Thymus (tissue), 14 donors: ENCODE measurements around the gene SHISAL1. TPM values are rescaled to one million over a fixed set of nuclear protein-coding genes. Genes with fewer than 3 reads are reported as not detected.

ENCODE experiments used
- DNase-seq, 9 donors: peaks; one replicate each; pipeline ENCODE4 v3.0.0-alpha.2; 2013; ENCODE audit warnings: low spot score in 9 of 9, low read depth in 6 of 9, missing footprints in 1 of 9
- H3K27ac ChIP-seq, 2 donors: one replicate each; pipeline ENCODE4 v1.5.1; 2013; ENCODE audit warnings: control low read depth in 1 of 2, low read depth in 1 of 2, low read length in 1 of 2, mild to moderate bottlenecking in 1 of 2, moderate library complexity in 1 of 2
- H3K27me3 ChIP-seq, 2 donors: one replicate each; pipeline ENCODE4 v1.5.1; 2013; ENCODE audit warnings: low read length in 1 of 2; ENCODE audit not compliant: control insufficient read depth in 2 of 2, insufficient read depth in 1 of 2
- H3K36me3 ChIP-seq, 2 donors: one replicate each; pipeline ENCODE4 v1.5.1; 2013; ENCODE audit warnings: low read length in 1 of 2, mild to moderate bottlenecking in 1 of 2, moderate library complexity in 1 of 2; ENCODE audit not compliant: control insufficient read depth in 2 of 2, insufficient read depth in 2 of 2
- H3K4me1 ChIP-seq, 2 donors: one replicate each; pipeline ENCODE4 v1.5.1; 2013; ENCODE audit warnings: low read length in 2 of 2; ENCODE audit not compliant: control insufficient read depth in 2 of 2, insufficient read depth in 2 of 2
- H3K4me3 ChIP-seq, 2 donors: one replicate each; pipeline ENCODE4 v1.5.1; 2013; ENCODE audit warnings: low read length in 2 of 2, control low read depth in 1 of 2, mild to moderate bottlenecking in 1 of 2
- H3K9me3 ChIP-seq, 2 donors: one replicate each; pipeline ENCODE4 v1.5.1; 2013; ENCODE audit warnings: low read length in 1 of 2, mild to moderate bottlenecking in 1 of 2; ENCODE audit not compliant: control insufficient read depth in 2 of 2, insufficient read depth in 1 of 2
- WGBS: extraction: QIAGEN DNeasy Blood & Tissue Kit; methylation state at CpG from one replicate; pipeline ENCODE4 v1.1.7; 2013; 5-methylcytosine and 5-hydroxymethylcytosine counted together
- long read RNA-seq, 10 donors: transcript quantifications; one replicate each; lab custom pipeline, GENCODE V29; 2026
- polyA plus RNA-seq: library from polyadenylated mRNA; stranded (reverse); fragments of 200-250 nt; gene quantifications from one replicate; pipeline ENCODE4 v1.2.3, GENCODE V29; 2013
- total RNA-seq: library from RNA; stranded (reverse); fragments of 120-200 nt; gene quantifications from one replicate; pipeline ENCODE4 v1.2.4, GENCODE V29; 2013
- donor health status: healthy.

SHISAL1 gene
- total RNA-seq (0.33 TPM), polyA plus RNA-seq (0.27 TPM)
- long read RNA-seq, donor 1: 0 reads
- long read RNA-seq, donor 2: 0 reads
- long read RNA-seq, donor 3: 0 reads
- long read RNA-seq, donor 4: 0 reads
- long read RNA-seq, donor 5: 0 reads
- long read RNA-seq, donor 6: 0 reads
- long read RNA-seq, donor 7: 0 reads
- long read RNA-seq, donor 8: 0 reads
- long read RNA-seq, donor 9: 0 reads
- long read RNA-seq, donor 10: 0 reads

DNA sequence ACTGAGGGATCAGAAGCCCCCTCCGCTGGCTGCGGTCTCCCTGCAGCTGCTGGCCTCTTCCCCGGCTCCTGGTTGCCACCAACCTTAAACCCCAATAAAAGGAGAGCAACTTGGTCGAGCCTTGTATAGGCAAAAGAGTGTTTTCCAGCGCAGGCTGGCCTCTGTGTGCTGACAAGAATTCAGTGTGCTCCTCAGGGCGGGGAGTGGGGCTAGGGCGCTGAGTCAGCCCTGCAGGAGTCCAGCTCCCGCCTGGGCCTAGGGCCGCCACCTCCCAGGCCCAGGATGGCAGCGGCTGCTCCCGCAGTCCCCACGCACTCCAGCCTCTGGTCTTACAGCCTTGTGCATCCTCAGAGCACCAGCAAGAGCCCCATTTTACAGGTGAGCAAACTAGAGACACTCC lies at the start of gene SHISAL1:
Gene SHISAL1, minus strand, starts transcription at position 186 of the 400 bp plus-strand sequence. CDS start 12,006 bp downstream, outside the sequence.
- no peak within 1 kb of the TSS for H3K27ac ChIP-seq
- no peaks in the 10 kb centered on the region for H3K27me3 ChIP-seq
- WGBS: 94% methylated on average over 12 of the region's 12 CpGs
- no peaks in the 10 kb centered on the region for H3K36me3 ChIP-seq
- DNase-seq: no peak
- no peaks in the 10 kb centered on the region for H3K9me3 ChIP-seq
- H3K4me1 ChIP-seq: peaks cover 0 to 6% of the 10 kb centered on the region in 2 donors
- no peak within 1 kb of the TSS for H3K4me3 ChIP-seq

DNA sequence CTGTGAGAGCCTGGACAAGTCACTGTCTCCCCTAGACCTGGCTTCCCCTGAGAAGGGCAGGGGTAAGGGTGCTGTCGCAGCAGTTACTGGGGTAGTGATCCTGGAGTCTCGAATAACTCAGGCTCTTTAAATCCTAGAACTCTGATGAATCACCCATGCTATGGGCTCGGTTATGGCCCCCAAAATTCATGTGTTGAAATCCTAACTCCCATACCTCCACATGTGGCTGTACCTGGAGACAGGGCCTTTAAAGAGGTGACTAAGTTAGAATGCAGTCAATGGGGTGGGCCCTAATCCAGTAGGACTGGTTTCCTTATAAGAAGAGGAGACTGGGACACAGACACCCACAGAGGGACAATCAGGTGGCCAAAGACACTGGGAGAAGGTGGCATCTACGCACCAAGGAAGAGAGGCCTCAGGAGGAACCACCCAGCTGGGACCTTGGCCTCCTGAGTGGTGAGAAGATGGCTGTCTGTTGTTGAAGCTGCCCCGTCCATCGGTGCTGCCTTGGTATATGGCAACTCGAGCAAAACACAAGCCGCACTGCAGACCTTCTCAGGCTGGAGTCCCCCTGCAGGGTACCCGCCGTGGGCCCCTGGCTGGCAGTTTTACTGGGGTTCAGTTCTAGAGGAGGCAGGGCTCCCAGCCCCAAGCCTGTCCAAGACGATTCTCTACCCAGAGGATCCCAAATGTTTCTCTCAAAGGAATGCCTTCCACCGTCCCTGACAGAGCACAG lies 48.8 kb upstream of the SHISAL1 start:
- WGBS: 92% methylated on average over 12 of the region's 12 CpGs
- no peaks in the 10 kb centered on the region for H3K36me3 ChIP-seq
- no peaks in the 10 kb centered on the region for H3K9me3 ChIP-seq
- no peak overlapping the region for H3K4me3 ChIP-seq
- peaks cover 0 to 2% of the 10 kb centered on the region in 2 donors for H3K27me3 ChIP-seq
- H3K4me1 ChIP-seq: peaks cover 0 to 6% of the 10 kb centered on the region in 2 donors
- DNase-seq: no peak
- H3K27ac ChIP-seq: no peak overlapping the region

DNA sequence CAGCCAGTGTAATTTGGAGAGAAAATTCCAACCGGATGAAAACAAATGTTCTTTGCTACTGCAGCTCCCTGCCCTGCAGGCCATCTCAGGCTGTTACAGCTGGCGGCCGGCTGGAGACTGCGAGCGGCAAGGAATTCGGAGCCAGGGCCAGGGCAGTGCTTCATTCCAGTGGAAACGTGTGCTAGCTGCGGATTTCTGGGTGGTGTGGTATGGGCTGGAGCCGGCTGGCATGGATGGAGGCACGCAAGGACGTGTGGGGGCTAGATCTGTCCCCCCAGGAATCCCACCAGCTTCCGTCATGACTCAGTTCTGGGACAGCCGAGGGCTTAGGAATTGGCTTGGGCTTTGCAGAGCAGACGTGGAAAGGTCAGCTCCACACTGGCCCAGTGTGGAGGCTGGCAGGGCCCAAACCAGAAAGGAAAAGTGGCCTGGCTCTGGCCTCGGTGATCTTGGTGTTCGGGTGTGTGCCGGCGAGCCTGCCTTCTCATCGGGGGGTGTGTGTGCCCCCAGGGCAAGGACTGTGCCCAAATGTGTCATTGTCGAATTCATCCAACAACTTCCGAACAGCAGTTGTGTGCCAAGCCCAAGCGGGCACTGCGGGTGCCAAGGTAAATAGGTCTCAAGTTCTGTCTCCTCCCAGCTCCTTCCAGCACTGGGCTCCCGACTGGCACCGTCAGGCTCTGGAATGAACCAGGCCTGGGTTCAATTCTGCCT lies 48.1 kb upstream of the SHISAL1 start:
- no peak overlapping the region for H3K27ac ChIP-seq
- H3K4me1 ChIP-seq: peaks cover 0 to 3% of the 10 kb centered on the region in 2 donors
- DNase-seq: no peak
- H3K9me3 ChIP-seq: no peaks in the 10 kb centered on the region
- H3K27me3 ChIP-seq: peaks cover 0 to 2% of the 10 kb centered on the region in 2 donors
- H3K36me3 ChIP-seq: no peaks in the 10 kb centered on the region
- WGBS: 92% methylated on average over 25 of the region's 25 CpGs
- H3K4me3 ChIP-seq: no peak overlapping the region

DNA sequence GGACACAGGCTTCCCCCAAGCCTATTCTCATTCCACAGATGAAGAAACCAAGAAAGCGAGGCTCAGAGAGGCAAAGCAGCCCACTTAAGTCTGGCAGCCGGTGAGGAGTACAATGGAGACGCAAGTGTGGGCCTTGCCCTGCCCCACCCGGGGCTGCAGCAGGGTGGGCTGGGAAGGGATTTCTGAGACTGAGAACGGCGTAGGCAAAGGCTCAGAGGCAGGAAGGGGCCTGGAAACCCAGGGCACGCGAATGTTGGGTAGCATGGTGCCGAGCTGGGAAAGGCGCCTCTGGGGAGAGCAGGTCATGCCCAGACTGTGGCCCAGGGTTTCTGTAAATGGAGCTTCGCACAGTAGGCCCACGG lies 47.5 kb upstream of the SHISAL1 start:
- H3K9me3 ChIP-seq: no peaks in the 10 kb centered on the region
- DNase-seq: no peak
- H3K36me3 ChIP-seq: no peaks in the 10 kb centered on the region
- 94% methylated on average over 12 of the region's 12 CpGs for WGBS
- peaks cover 0 to 2% of the 10 kb centered on the region in 2 donors for H3K27me3 ChIP-seq
- no peak overlapping the region for H3K4me3 ChIP-seq
- peaks cover 0 to 2% of the 10 kb centered on the region in 2 donors for H3K4me1 ChIP-seq
- no peak overlapping the region for H3K27ac ChIP-seq

DNA sequence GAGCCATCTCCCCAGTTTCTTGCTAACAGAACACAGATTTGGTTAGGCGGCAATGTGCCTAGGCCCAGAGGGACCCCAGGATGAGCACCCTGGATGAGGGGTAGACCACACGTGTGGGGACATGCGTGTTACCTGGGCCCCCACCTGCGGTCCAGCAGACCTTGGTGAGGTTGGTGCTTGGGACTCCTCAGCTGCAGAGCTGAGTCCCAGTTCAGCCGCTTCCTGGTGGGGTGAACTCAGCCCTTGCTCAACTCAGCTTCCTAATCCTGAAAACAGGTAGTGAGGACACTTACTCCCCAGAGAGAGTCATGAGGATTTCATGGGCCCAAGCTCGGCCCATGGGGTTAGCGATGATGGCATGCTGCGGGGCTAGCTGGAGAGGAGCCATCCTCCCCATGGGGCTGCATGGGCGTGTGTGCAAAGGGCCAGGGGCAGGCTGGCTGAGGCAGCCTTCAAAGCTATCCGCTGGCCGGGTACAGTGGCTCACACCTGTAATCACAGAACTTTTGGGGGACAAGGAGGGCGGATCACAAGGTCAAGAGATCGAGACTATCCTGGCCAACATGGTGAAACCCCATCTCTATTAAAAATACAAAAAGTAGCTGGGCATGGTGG lies 46.9 kb upstream of the SHISAL1 start:
- no peaks in the 10 kb centered on the region for H3K36me3 ChIP-seq
- no peak overlapping the region for H3K27ac ChIP-seq
- no peak overlapping the region for H3K4me3 ChIP-seq
- no peaks in the 10 kb centered on the region for H3K27me3 ChIP-seq
- DNase-seq: no peak
- no peaks in the 10 kb centered on the region for H3K9me3 ChIP-seq
- H3K4me1 ChIP-seq: peaks cover 0 to 2% of the 10 kb centered on the region in 2 donors
- 96% methylated on average over 13 of the region's 13 CpGs for WGBS

DNA sequence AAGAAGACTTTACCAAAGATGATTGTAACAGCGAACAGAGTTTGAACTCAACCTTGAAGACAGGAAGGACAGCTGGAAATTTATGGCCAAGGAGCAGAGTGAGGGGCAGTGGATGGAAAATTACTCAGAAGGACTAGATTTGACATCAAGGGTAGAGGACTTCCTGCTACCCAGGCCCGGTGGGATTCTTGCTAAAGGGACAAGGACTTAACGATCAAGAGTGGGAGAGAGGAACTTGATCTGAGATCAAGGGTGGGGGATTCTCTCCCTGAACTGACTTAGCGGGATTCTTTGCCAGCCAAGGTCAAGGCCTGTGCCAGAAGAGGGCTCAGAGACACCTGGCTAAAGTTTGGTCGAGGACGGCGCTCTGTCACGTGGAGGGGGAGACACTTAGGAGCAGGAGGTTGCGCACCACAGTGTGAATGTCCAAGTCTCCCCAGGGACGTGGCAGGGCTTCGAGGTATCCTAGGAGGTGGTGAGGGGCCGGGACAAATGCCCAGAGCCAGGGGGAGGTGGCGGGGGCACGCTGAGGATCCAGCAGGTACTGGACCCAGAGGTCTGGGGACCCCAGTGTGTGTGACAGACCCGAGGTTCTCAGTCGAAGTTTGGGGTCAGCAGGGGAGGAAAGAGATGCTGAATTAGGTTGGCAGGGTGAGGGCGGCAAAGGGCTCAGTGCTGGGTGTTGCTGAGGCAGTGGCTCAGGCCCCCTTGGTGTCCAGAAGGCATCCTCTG lies 46.1 kb upstream of the SHISAL1 start:
- no peaks in the 10 kb centered on the region for H3K27me3 ChIP-seq
- H3K4me3 ChIP-seq: no peak overlapping the region
- no peak for DNase-seq
- WGBS: 80% methylated on average over 17 of the region's 17 CpGs
- H3K9me3 ChIP-seq: no peaks in the 10 kb centered on the region
- H3K27ac ChIP-seq: no peak overlapping the region
- H3K4me1 ChIP-seq: peaks cover 0 to 5% of the 10 kb centered on the region in 2 donors
- no peaks in the 10 kb centered on the region for H3K36me3 ChIP-seq

DNA sequence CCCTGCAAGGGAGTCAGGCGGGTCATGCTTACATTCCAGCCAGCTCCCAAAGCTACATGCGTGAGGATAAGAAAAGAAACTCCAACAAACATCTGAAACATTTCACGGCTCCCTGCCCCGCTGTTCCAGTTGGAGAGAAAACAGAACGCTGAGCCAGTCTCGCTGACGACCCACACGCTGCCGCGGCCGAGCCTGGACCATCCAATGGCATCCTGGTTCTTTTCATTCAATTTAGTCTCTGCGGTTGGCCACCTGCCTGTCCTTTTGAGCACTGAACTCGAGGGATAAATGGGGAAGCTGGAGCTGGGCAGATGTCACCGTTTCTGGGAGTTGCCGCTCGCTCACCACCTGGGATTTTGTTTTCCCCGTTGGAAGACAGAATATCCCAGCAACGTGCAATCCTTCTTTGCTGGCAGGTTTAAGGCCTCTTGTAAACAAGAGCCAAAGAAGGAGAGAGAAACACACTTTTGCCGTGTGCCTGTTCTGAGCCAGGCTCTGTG lies 45.3 kb upstream of the SHISAL1 start:
- peaks cover 0 to 5% of the 10 kb centered on the region in 2 donors for H3K4me1 ChIP-seq
- no peak for DNase-seq
- WGBS: 63% methylated on average over 19 of the region's 19 CpGs
- no peaks in the 10 kb centered on the region for H3K9me3 ChIP-seq
- H3K36me3 ChIP-seq: no peaks in the 10 kb centered on the region
- H3K27me3 ChIP-seq: no peaks in the 10 kb centered on the region
- H3K27ac ChIP-seq: no peak overlapping the region
- H3K4me3 ChIP-seq: no peak overlapping the region

DNA sequence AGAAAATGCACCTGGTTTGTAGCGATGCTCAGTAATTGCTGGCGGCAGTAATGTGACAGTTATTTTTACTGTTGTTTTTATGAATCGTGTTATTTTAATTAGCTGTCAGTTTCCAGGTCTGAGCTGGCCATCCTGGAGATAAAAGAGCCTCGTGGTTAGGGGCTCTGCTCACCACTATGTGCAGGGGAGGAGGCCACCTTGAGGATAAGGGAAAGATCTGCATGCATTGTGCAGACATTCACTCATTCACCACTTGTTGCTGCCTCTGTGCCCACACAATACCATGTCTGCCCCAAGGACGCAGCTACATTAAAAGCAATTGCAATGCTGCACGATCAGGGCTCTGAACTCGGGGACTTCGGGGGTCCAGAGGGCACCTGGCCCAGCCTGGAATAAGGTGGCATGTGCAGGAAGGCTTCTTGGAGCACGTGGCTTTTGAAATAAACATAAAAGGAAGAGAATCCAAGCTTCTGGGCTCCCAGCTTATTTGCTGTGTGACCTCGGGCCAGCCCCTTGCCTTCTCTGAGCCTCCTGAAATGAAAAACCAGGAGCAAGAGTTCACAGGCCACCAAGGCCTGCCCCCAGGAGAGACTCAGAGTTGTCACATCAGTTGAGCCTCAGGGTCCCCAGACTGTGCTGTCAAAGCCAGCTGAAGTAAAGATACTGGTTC lies 44.7 kb upstream of the SHISAL1 start:
- 76% methylated on average over 10 of the region's 10 CpGs for WGBS
- no peak overlapping the region for H3K27ac ChIP-seq
- no peak for DNase-seq
- H3K36me3 ChIP-seq: no peaks in the 10 kb centered on the region
- no peaks in the 10 kb centered on the region for H3K9me3 ChIP-seq
- no peak overlapping the region for H3K4me3 ChIP-seq
- H3K4me1 ChIP-seq: peaks cover 0 to 10% of the 10 kb centered on the region in 2 donors
- H3K27me3 ChIP-seq: no peaks in the 10 kb centered on the region
